NK-92 treated with Interleukin-12 subunit alpha and Interleukin-12 subunit beta, amount 100 ng/mL, for 24 hours (cell line): Measurements from ENCODE around the gene DES.
A peak's percentile ranks its signal among the peaks of the same experiment; 100 is the strongest.

Source experiments
- DNase-seq: peaks from one replicate; lab custom pipeline; 2025; lab: John Stamatoyannopoulos, UW

Gene DES

DNA sequence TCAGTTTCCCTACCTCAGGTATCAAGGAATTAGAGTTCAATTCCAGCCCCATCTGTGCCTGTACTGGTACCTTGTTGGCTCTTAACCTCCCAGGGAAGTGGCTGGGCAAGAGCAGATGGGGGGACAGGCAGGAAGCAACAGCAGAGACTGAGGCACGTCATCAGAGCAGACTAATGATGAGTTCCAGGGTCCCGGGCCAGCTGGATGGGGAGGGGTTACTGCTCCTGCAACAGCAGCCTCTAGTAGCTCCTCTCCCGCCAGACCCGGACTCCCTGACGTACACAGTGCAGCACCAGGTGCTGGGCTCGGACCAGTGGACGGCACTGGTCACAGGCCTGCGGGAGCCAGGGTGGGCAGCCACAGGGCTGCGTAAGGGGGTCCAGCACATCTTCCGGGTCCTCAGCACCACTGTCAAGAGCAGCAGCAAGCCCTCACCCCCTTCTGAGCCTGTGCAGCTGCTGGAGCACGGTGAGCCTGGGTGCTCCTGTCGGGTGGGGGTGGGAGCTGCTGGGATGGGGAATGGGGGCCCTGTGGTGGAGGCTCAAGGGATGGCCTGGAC is 54.5 kb downstream of the DES start:
- DNase-seq: no peak

DNA sequence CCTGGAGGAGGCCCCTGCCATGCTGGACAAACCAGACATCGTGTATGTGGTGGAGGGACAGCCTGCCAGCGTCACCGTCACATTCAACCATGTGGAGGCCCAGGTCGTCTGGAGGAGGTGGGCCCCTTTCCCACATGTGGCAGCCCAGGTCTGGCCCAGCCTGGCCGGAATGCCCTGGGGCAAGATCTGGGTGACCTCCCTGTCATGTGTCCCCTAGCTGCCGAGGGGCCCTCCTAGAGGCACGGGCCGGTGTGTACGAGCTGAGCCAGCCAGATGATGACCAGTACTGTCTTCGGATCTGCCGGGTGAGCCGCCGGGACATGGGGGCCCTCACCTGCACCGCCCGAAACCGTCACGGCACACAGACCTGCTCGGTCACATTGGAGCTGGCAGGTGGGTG is 55.3 kb downstream of the DES start:
- DNase-seq: no peak

DNA sequence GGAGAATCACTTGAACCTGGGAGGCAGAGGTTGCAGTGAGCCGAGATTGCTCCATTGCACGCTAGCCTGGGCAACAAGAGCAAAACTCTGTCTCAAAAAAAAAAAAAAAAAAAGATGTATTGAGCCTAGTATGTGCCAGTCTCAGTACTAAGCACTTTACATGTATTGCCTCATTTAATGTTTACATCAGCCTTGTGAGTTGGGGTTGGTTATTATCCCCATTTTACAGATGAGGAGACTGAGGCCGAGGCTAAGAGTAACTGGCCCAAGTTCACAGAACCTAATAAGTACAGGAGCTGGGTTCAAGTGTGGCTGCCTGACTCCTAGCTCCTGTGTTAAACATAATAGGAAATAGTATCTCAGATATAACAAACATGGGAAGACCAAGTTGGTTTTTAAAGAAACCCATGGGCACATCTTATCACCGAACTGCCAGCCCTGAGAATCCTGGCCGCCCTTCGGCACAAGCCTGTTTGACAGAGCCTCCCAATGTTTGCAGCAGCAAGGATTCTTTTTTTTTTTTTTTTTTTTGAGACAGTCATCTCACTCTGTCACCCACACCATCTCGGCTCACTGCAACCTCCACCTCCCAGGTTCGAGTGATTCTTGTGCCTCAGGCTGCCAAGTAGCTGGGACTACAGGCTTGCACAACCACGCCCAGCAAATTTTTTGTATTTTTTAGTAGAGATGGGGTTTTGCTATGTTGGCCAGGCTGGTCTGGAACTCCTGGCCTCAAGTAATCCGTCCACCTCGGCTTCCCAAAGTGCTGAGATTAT is 56.3 kb downstream of the DES start:
- DNase-seq: no peak

DNA sequence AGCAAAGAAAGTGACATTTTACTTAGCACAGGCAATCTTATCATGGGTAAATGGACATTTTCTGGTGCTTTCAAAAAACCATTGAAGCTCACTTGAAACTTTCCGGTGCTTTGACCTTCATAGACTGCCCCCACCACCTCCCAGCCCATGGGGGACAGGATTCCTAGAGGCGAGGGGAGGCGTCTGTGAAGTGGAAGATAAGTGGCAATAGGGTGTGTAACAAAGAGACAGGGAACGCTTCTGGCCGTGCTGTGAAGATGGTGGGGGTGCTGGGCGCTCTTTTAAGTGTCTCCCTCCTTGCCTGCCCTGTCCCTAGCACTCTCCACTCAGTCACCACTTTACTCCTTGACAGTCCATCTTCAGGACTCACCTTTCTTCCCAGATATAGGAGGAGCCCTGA is 57.1 kb downstream of the DES start:
- no peak for DNase-seq

DNA sequence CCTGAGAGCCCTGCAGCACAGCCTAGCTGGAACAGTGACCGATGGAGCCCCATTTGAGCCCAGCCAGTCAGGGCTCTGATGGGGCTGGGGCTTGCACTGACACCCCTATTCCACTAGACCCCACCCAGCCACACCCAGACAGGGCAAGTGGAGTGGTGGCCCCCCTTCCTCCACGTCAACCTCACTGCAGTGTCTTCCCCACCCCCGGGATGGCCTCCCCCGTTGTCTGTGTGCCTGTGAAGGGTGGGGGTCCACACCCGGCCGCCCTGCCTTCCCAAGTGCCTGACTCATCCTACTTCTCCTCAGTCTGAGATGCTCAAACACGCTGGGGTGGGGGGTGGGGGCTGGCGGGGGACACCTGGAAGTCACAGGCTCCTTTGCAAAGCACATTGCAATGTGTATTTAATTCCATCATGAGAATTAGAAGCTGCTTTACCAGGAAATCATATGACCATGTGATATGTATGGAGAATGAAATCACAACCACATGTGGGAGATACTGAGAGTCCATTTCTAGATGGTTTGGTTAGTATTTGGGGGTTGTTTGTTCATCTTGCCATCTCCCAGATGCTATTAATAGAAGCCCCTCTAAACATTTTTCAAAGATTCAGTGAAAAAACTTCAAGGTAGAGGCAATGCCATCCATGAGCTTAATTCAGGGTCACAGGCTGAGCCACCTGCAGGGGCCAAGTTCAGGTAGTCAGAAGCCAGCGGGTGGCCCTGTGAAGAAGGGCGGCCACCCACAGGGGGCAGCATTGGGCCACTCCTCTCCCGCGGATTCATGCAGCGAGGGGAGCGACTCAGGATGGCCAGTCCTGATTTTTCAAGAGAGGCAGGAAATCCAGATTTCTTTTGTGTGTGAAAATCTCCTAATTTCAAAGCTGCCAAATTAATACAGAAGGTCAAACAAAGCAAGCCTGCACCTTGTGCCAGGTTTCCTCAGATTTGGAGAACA is 57.8 kb downstream of the DES start:
- DNase-seq: peak; percentile 25
